HG02642 (cell line): Measurements from ENCODE around the gene NUP50.

Experiments used
- ATAC-seq: cut with Tn5 transposase; IDR thresholded peaks from one replicate; pipeline ENCODE4 v1.9.1; 2021; ENCODE audit warnings: mild to moderate bottlenecking; ENCODE audit not compliant: unreplicated experiment, poor library complexity

NUP50 gene

DNA sequence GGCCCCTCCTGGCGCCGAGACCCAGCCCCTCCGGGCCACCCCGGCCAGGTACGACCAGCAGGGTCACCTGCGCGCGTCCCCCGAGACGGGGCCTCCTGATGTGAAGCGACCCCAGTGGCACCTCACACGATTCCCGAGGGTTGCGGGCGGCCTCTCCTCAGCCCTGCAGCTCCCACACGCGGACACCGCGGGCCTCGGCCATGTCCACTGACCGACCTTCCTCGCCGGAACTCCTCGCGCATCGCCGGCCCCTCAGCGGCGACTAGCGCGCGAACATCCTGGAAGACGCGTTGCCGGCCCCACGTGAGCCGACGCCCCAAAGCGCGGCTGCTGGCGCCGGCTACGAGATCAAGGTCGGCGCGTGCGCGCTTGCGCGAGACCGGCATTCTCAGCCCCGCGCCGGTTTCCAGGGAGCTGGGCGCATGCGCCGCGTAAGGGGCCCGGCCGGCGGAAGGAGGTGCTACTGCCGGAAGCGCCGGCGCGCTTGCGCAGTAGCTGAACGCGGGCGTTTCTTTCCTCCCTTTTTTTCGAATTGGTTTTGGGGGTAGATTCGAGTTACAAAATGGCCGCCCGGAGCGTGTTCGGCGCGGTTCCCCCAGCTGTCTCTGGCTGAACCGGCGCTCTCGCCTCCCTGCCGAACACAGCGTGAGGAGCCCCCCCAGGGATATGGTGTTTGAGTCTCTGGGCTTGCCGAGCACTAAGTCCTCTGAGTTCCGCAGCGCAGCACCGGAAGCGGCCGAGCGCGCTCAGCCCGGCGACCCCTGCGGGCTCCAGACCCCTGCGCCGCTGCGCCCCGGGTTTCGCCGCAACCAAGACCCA is at the start of gene NUP50:
TSS of gene NUP50 (plus strand) at position 475 of the 819 bp plus-strand sequence. CDS start 4,253 bp downstream, outside the sequence.
- peak; percentile 83 for ATAC-seq

DNA sequence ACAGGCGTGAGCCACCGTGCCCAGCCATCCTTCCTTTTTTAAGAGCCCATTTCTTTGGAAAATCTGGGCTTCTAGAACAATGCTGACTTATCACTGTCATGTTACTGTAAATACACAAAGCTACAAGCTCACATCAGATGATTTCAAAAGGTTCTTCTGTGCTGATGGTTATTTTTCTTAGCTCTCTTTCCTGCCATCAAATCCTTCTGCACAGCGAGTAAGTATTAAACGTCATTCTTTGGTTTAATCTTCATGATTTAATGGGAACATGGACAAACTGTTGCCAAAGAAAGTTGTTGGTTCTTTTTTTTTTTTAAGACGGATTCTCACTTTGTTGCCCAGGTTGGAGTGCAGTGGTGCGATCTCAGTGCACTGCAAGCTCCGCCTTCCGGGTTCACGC is 43.3 kb upstream of the NUP50 start:
- ATAC-seq, result no peak

- ATAC-seq, result no peak
Observed at GRCh38 chr22:45120931-45121330, 42.8 kb upstream of the NUP50 start.

GRCh38 chr22:45124176-45124847 is 39.4 kb upstream of the NUP50 start:
- no peak for ATAC-seq

- no peak for ATAC-seq
Observed at GRCh38 chr22:45125188-45125587, 38.5 kb upstream of the NUP50 start.

DNA sequence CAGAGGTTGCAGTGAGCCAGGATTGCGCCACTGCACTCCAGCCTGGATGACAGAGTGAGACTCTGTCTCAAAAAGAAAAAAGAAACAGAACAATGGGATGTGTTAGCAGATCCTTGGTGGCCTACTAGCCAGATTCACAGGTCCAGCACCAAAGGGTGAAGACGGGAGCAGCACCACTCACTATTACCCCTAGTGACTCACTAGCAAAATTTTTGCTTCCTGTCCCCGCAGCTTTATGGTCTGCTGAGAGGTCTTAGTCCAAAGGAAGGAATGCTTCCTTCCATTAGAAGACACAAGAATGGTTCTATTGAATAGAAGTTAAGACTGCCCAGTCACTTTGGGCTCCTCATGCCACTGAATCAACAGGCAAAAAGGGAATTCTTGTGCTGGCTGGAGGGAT is 35.9 kb upstream of the NUP50 start:
- ATAC-seq, result no peak

DNA sequence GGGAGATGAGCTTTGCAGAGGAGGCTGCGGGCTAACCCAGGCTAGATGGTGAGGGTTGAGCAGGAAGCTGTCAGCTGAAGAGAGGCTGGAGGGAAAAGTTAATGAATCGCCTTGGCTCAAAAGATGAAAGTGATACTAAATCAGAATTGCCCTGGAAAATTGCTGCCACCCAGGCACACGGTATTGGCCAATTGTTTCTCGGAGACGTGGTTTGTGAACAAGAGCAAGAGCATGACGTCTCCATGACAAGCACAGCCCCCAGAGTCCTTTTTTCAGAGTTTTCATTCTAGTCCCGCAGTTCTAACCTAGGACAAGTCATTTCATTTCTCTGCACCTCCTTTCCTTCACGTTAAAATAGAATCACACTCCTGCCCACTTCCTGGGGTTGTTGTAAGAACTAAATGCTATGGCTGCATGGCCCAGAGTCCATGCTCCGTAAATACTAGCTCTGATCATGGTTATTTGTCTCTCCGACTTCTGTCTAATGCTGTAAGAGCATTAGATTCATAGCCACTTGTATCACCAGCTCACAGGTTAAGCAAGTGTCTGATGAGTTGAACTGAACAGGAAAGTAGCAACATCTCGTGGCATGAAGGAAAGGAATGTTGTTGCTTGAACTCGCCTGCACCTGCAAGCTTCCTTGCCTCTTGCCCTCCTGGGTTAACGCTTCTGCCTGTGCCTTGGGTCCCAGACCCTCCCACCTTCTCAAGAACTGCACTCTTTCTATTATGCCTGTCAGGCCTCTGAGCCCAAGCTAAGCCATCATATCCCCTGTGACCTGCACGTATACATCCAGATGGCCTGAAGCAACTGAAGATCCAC is 33.8 kb upstream of the NUP50 start:
- no peak for ATAC-seq

DNA sequence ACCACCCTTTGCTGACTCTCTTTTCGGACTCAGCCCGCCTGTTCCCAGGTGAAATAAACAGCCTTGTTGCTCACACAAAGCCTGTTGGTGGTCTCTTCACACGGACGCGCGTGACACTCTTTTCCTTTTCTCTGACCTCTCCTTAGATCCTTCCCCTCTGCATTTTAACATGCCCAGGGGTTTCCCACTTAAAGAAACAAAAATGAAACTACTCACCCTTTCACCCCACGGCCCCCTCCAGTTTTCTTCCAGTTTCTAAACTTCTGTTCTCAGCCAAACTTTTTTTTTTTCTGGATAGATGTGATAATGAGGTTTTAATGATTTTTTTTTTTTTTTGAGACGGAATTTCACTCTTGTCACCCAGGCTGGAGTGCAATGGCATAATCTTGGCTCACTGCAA is 32.8 kb upstream of the NUP50 start:
- ATAC-seq, result no peak

DNA sequence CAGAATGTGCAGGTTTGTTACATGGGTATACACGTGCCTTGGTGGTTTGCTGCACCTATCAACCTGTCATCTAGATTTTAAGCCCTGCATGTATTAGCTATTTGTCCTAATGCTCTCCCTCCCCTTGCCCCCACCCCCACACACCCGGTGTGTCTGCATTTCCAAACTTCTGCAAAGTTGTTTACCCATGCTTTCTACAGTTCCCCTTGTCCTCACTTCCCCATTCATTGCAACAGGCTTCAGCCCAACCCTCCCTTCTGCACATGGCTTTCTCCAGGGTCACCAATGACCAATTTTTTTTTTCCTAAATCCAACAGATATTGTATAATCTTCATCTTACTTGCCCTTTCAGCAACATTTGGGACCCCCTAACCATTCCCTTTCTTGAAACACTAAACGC is 32.0 kb upstream of the NUP50 start:
- no peak for ATAC-seq

GRCh38 chr22:45134313-45134712 is 29.4 kb upstream of the NUP50 start:
- ATAC-seq, result no peak

DNA sequence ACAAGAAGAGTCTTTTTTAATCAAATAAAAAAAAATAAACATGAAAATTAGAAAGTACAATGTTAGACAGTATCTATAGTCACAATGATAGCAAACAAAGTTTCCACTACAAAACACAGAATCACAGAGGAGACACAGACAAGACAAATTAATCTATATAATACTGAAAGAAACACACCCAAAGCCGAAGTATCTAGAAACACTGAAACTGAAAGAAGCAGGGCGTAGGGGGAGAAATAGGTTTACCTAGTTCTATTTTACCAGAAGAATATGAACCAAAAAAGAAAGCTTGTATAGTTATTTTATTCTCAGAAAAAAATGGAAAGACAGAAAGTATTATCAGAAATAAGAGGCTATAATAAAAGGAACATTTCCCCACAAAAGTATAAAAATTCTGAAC is 27.1 kb upstream of the NUP50 start:
- no peak for ATAC-seq

GRCh38 chr22:45139693-45140092 is 24.0 kb upstream of the NUP50 start:
- ATAC-seq, result no peak

DNA sequence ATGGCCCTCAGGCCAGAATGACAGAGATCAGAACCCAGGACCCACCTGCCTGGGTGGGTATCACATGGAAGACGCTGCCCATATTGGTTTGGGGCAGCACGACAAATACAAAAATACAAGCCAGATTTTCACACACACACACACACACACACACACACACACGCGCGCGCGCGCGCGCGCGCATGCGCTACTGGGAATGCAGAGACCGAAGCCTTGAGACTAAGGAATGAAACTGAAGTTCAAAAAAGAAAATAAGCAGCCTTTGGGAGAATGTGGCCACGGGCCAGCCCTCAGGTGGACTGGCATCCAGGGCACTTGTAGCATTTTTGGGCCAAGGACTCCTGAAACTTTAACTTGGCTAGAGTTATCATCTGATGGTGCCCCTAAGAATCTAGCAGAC is 21.3 kb upstream of the NUP50 start:
- ATAC-seq, result no peak

DNA sequence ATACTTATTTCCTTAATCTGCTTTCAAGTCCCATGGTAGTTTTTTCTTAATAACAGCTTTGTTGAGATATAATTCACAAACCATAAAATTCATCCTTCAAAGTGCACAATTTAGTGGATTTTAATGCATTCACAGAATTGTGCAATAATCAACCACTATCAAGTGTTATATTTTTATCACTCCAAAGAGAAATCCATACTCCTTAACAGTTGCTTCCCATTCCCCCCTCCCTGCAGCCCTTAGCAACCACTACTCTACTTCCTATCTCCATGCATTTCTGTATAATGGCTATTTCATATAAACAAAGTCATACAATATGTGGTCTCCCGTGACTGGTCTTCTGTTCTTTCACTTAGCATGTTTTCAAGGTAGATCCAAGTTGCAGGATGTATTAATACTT is 18.8 kb upstream of the NUP50 start:
- ATAC-seq, result no peak

DNA sequence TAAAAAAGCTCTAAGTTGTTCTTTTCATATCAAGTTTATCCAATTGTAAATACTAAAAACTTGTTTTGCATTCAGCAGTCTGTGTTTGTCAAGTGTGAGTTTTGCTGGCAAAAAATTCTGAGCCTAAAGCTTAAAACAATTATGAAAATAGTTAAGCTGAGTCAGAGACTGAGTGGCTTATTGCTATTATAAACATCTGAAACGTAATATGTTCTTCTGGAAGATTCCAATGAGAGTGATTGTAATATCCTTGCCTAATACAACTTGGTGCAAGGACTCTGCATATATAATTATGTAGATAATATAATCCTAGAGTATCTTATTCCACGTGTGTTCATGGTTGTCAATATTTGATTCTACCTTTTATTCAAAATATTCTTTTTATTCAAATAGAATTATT is 14.1 kb upstream of the NUP50 start:
- no peak for ATAC-seq

GRCh38 chr22:45150139-45150538 is 13.6 kb upstream of the NUP50 start:
- ATAC-seq, result no peak

- ATAC-seq, result no peak
Observed at GRCh38 chr22:45151503-45151902, 12.2 kb upstream of the NUP50 start.

DNA sequence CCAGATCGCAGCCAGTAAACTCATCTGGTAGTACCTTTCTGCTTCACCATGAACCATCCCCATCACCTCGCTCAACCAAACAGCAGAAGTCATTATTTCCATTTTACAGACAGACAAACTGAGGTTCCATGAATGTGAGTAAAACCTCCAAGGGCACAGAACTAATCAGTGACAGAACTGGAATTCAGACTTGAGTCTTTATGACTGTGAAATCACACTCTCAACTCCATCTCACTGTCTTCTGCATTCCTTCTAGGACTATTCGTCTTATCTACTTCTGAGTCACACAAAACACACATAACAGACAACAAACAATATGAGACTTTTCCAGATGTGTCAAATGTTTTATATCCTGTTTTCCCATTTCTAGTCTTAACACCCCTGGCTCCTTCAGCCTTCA is 9.3 kb upstream of the NUP50 start:
- ATAC-seq, result no peak

GRCh38 chr22:45155050-45155840 is 8.5 kb upstream of the NUP50 start:
- ATAC-seq, result no peak

DNA sequence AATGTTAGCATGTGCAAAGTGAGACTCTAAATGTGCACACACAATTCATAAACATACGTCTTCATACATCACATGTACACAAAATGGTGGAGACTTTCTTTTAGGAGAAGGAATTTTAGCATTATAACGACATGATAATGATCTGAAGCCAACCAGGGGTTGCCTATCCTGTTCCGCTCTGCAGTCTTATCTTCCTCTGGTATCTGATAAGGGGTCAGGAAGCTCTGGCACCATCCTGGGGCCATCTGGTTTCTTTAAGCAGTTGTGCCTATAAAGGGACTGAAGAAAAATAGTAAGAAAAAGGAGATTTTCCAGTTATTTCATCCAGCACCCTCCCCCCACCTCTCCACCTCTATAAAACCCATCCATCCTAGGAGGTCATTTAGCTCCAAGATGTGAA is 5.8 kb upstream of the NUP50 start:
- no peak for ATAC-seq
